Keratinocyte (primary cell): ENCODE data around the gene PLA2G2E. TPM values are rescaled to one million over a fixed set of nuclear protein-coding genes. Genes with fewer than 3 reads are reported as not detected.

Experiments used
- DNase-seq: peaks from one replicate; pipeline ENCODE4 v3.0.0-alpha.2; 2011; ENCODE audit warnings: low read depth, missing footprints, low spot score
- FAIRE-seq: peaks from 2 replicates; lab custom pipeline; 2011; peaks lifted over from hg19 to GRCh38; lab: Jason Lieb, UNC
- H2AFZ ChIP-seq: 2 replicates; pipeline ENCODE4 v1.6.0; 2012; ENCODE audit warnings: low read length, control low read depth, inconsistent platforms; ENCODE audit not compliant: control insufficient read depth
- H3K27ac ChIP-seq: 2 replicates; pipeline ENCODE4 v1.5.1; 2011; ENCODE audit warnings: low read length; ENCODE audit not compliant: control insufficient read depth, insufficient read depth
- H3K27me3 ChIP-seq: 3 replicates; pipeline ENCODE4 v1.6.0; 2011; ENCODE audit warnings: low read length; ENCODE audit not compliant: control insufficient read depth, insufficient read depth; ENCODE audit errors: extremely low read depth
- H3K36me3 ChIP-seq, 2 experiments: 2 replicates in 1 of 2; 3 replicates in 1 of 2; pipeline ENCODE4 v1.5.1; 2011; ENCODE audit warnings: low read length in 2 of 2, mild to moderate bottlenecking in 1 of 2; ENCODE audit not compliant: control insufficient read depth in 2 of 2, insufficient read depth in 2 of 2; ENCODE audit errors: extremely low read depth in 1 of 2
- H3K4me1 ChIP-seq: 3 replicates; pipeline ENCODE4 v1.5.1; 2011; ENCODE audit warnings: low read length; ENCODE audit not compliant: control insufficient read depth, insufficient read depth; ENCODE audit errors: extremely low read depth
- H3K4me2 ChIP-seq: 3 replicates; pipeline ENCODE4 v1.6.0; 2011; ENCODE audit warnings: low read depth, low read length; ENCODE audit not compliant: control insufficient read depth, insufficient read depth; ENCODE audit errors: extremely low read depth
- H3K4me3 ChIP-seq, 3 experiments: fragments of 200-600 bp in 1 of 3; sonication (generic) in 1 of 3; 2 replicates in 2 of 3; 3 replicates in 1 of 3; pipeline ENCODE4 v1.5.1; 2011 to 2016; ENCODE audit warnings: low read length in 3 of 3, mild to moderate bottlenecking in 3 of 3, control low read depth in 2 of 3, inconsistent platforms in 1 of 3, low read depth in 1 of 3, mixed read lengths in 1 of 3, mixed run types in 1 of 3, moderate library complexity in 1 of 3; ENCODE audit not compliant: control insufficient read depth in 2 of 3, insufficient read depth in 2 of 3; ENCODE audit errors: extremely low read depth in 1 of 3
- H3K79me2 ChIP-seq: 2 replicates; pipeline ENCODE4 v1.6.0; 2012; ENCODE audit warnings: low read length; ENCODE audit not compliant: control insufficient read depth, insufficient read depth
- H3K9ac ChIP-seq: 3 replicates; pipeline ENCODE4 v1.6.0; 2011; ENCODE audit warnings: low read length; ENCODE audit not compliant: control insufficient read depth, insufficient read depth; ENCODE audit errors: extremely low read depth
- H3K9me1 ChIP-seq: 3 replicates; pipeline ENCODE4 v1.6.0; 2011; ENCODE audit warnings: low read length; ENCODE audit not compliant: control insufficient read depth, insufficient read depth; ENCODE audit errors: extremely low read depth
- H3K9me3 ChIP-seq: 2 replicates; pipeline ENCODE4 v1.5.1; 2012; ENCODE audit warnings: low read depth, low read length; ENCODE audit not compliant: control insufficient read depth
- H4K20me1 ChIP-seq: 3 replicates; pipeline ENCODE4 v1.6.0; 2011; ENCODE audit warnings: low read length; ENCODE audit not compliant: control insufficient read depth, insufficient read depth; ENCODE audit errors: extremely low read depth
- CTCF ChIP-seq, 3 experiments: IDR thresholded peaks in 1 of 3; conservative IDR thresholded peaks in 1 of 3; optimal IDR thresholded peaks in 1 of 3; 2 replicates in 2 of 3; 3 replicates in 1 of 3; pipeline versions ENCODE3 to v1.5.1; 2011; ENCODE audit warnings: low read length in 3 of 3, mild to moderate bottlenecking in 3 of 3, moderate library complexity in 2 of 3, control low read depth in 1 of 3, inconsistent platforms in 1 of 3; ENCODE audit not compliant: insufficient read depth in 2 of 3; ENCODE audit errors: extremely low read depth in 1 of 3
- EZH2 ChIP-seq: IDR thresholded peaks from one replicate; pipeline ENCODE4 v1.6.1; 2012; ENCODE audit warnings: inconsistent platforms, mild to moderate bottlenecking, low read length, moderate library complexity
- dilution Hi-C: fragments of 300-500 bp; cut with MboI; formaldehyde crosslinking; loops from one replicate; pipeline ENCODE4 v1.7.0; 2020; ENCODE audit warnings: low sequenced_read_pairs; ENCODE audit not compliant: extremely low pct_ligation_motif_present
- polyA plus RNA-seq, 5 experiments: library from polyadenylated mRNA; depleted of rRNA in 3 of 5; stranded (reverse) in 3 of 5; stranded (forward) in 1 of 5; unstranded in 1 of 5; fragments of >200 nt; gene quantifications; 1 replicate in 1 of 5; 2 replicates in 3 of 5; 3 replicates in 1 of 5; pipeline versions ENCODE4 v1.2.1 to v1.2.3, GENCODE V29; 2011 to 2012; ENCODE audit warnings: missing spikeins in 2 of 5, low read depth in 1 of 5, low replicate concordance in 1 of 5

The PLA2G2E gene
- polyA plus RNA-seq, 1 donor (not counting 4 experiments of a cell fraction or from before 2014, with no cell fraction given) = not detected

GRCh38 chr1:19942657-19943056 lies 19.2 kb upstream of the PLA2G2E start:
- Histone ChIP-seq H3K9me3 (no peaks in the 10 kb centered on the region), H3K36me3 (no peaks in the 10 kb centered on the region), H3K79me2 (no peaks in the 10 kb centered on the region), H3K4me2 (no peak overlapping the region), H4K20me1 (no peaks in the 10 kb centered on the region), H3K4me1 (no peaks in the 10 kb centered on the region), H3K9ac (no peak overlapping the region), H3K9me1 (no peaks in the 10 kb centered on the region), H3K4me3 (no peak overlapping the region), H3K27ac (no peak overlapping the region), H2AFZ (no peak overlapping the region), H3K27me3 (no peaks in the 10 kb centered on the region)
- FAIRE-seq (no peak), DNase-seq (no peak)
- no peak for TF ChIP-seq EZH2
- TF ChIP-seq CTCF (optimal IDR thresholded peaks at IDR 0.05 in 1 of 3, IDR thresholded peaks at IDR 0.05 in 1 of 3, conservative IDR thresholded peaks at IDR 0.05 in 1 of 3; ENCODE audit: extremely low read depth in 1 of 3, insufficient read depth in 2 of 3, low read length in 3 of 3) = no peak
- dilution Hi-C loops = no loop called here

GRCh38 chr1:19942088-19942487 lies 18.7 kb upstream of the PLA2G2E start:
- FAIRE-seq (no peak), DNase-seq (no peak)
- Histone ChIP-seq H3K27me3 (no peaks in the 10 kb centered on the region), H4K20me1 (no peaks in the 10 kb centered on the region), H3K36me3 (no peaks in the 10 kb centered on the region), H3K4me1 (no peaks in the 10 kb centered on the region), H3K4me3 (no peak overlapping the region), H2AFZ (no peak overlapping the region), H3K9ac (no peak overlapping the region), H3K9me1 (no peaks in the 10 kb centered on the region), H3K9me3 (no peaks in the 10 kb centered on the region), H3K27ac (no peak overlapping the region), H3K79me2 (no peaks in the 10 kb centered on the region), H3K4me2 (no peak overlapping the region)
- no peak for TF ChIP-seq EZH2
- no peak for TF ChIP-seq CTCF (optimal IDR thresholded peaks at IDR 0.05 in 1 of 3, IDR thresholded peaks at IDR 0.05 in 1 of 3, conservative IDR thresholded peaks at IDR 0.05 in 1 of 3; ENCODE audit: extremely low read depth in 1 of 3, insufficient read depth in 2 of 3, low read length in 3 of 3)
- dilution Hi-C loops = no loop called here
